Measurements from ENCODE around the gene EFNA2. TPM values are rescaled to one million over a fixed set of nuclear protein-coding genes. Genes with fewer than 3 reads are reported as not detected.

Gene EFNA2
- polyA plus RNA-seq, 1 of the 3 experiments (the other 2 are of a cell fraction) = 1.1 TPM

DNA sequence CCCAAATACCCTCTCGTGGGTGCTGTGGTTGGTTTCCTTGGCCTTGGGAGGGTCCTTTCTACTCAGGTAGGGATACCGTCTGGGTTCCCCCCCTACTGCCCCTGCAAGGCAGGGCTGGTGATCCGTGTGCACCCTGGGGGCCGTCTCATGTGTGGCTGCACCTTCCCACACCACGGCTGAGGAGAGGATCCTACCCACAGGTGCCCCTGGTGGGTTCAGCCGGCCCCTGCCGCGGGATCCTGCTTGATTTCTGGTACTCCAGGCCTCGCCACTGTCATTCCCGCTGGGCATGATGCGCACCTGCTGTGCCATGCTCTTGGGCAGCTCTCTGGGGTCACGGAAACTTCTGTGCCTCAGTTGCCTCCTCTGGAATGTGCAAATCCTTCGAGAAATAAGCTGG is 30.8 kb downstream of the EFNA2 start:
- Histone ChIP-seq H3K36me3 (replicated peaks in 1 of 2; ENCODE audit: control insufficient read depth in 1 of 2, insufficient read depth in 2 of 2, low read length in 1 of 2) (no peaks in the 10 kb centered on the region), H3F3A (replicated peaks; ENCODE audit: insufficient read depth) (no peaks in the 10 kb centered on the region), H2AFZ (ENCODE audit: low read depth) (no peak overlapping the region), H3K4me2 (no peak overlapping the region), H3K79me2 (ENCODE audit: insufficient read depth) (no peaks in the 10 kb centered on the region), H3K9me3 (no peaks in the 10 kb centered on the region), H4K20me1 (ENCODE audit: insufficient read depth) (no peaks in the 10 kb centered on the region), H3K9me2 (no peaks in the 10 kb centered on the region), H3K4me3 (ENCODE audit: low read depth in 2 of 2, low read length in 1 of 2) (no peak overlapping the region), H3K9ac (no peak overlapping the region), H3K27ac (ENCODE audit: low read depth in 2 of 2, low read length in 1 of 2) (no peak overlapping the region), H3K4me1 (ENCODE audit: control insufficient read depth in 1 of 2, insufficient read depth in 2 of 2, low read depth in 1 of 2, low read length in 1 of 2) (peaks cover 6 to 7% of the 10 kb centered on the region in 2 experiments; a peak in 2 of 4 replicates), H3K27me3 (ENCODE audit: insufficient read depth) (no peaks in the 10 kb centered on the region)
- ChIA-PET CTCF (interaction anchor here (0.7 to 4.2 kb wide), 18 partner anchors 14 to 121 kb away, joined by 3 to 81 read pairs (median 8); partner anchors contain the start of genes EFNA2 and NDUFS7), POLR2A (no interaction called here)
- TF ChIP-seq, protein P1, sequence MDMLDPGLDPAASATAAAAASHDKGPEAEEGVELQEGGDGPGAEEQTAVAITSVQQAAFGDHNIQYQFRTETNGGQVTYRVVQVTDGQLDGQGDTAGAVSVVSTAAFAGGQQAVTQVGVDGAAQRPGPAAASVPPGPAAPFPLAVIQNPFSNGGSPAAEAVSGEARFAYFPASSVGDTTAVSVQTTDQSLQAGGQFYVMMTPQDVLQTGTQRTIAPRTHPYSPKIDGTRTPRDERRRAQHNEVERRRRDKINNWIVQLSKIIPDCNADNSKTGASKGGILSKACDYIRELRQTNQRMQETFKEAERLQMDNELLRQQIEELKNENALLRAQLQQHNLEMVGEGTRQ (IDR thresholded peaks at IDR 0.05; ENCODE audit: borderline replicate concordance, low read depth, low read length) = no peak
- TF ChIP-seq, protein P2, sequence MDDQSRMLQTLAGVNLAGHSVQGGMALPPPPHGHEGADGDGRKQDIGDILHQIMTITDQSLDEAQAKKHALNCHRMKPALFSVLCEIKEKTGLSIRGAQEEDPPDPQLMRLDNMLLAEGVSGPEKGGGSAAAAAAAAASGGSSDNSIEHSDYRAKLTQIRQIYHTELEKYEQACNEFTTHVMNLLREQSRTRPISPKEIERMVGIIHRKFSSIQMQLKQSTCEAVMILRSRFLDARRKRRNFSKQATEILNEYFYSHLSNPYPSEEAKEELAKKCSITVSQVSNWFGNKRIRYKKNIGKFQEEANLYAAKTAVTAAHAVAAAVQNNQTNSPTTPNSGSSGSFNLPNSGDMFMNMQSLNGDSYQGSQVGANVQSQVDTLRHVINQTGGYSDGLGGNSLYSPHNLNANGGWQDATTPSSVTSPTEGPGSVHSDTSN (IDR thresholded peaks at IDR 0.05) = no peak
- TF ChIP-seq MEF2A (IDR thresholded peaks at IDR 0.05; ENCODE audit: borderline replicate concordance, low read depth) = no peak
- TF ChIP-seq EP300 (IDR thresholded peaks at IDR 0.05; ENCODE audit: borderline replicate concordance in 1 of 2, low read depth in 1 of 2, low read length in 1 of 2) = no peak
- TF ChIP-seq EZH2phosphoT487 (IDR thresholded peaks at IDR 0.05; ENCODE audit: borderline replicate concordance, low read depth) = no peak
- no peak for TF ChIP-seq NRF1 (IDR thresholded peaks at IDR 0.05; ENCODE audit: low read depth, low read length)
- no peak for TF ChIP-seq TCF12 (IDR thresholded peaks at IDR 0.05)
- TF ChIP-seq ELF1 (IDR thresholded peaks at IDR 0.05) = no peak
- no peak for DNase-seq
- WGBS (ENCODE audit: low lambda C conversion rate) = 84% methylated on average over 9 of the region's 13 CpGs

DNA sequence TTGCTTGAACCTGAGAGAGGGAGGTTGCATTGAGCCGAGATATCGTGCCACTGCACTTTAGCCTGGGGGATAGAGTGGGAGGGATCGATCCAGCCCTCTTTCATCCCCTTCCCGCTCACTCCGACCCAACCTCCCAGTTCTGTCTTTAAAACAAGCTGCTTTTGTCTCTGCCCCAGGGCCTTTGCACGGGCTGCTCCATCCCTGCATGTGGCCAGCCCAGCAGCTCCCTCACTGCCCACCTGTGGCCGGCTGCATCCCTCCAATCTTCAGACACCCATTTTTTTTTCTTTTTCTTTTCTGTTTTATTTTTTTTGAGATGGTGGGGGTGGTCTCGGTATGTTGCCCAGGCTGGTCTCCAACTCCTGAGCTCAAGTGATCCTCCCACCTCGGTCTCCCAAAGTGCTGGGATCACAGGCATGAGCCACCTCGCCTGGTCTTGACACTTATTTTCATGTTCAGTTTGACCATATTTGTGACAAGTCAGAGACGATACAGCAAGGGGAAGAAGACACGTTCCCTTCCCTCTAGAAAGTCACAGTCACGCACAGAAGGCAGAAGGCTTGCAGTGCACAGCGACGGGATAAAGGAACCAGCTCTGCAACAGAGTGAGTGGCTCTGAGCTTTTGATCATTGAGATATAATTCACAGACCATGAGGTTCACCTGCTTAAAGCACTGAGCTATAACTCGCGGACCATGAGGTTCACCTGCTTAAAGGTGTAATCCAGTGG is 31.8 kb downstream of the EFNA2 start:
- Histone ChIP-seq H3K9me2 (no peaks in the 10 kb centered on the region), H3K4me1 (ENCODE audit: control insufficient read depth in 1 of 2, insufficient read depth in 2 of 2, low read depth in 1 of 2, low read length in 1 of 2) (peaks cover 6 to 7% of the 10 kb centered on the region in 2 experiments; a peak in 2 of 4 replicates), H4K20me1 (ENCODE audit: insufficient read depth) (no peaks in the 10 kb centered on the region), H3F3A (replicated peaks; ENCODE audit: insufficient read depth) (no peaks in the 10 kb centered on the region), H3K4me3 (ENCODE audit: low read depth in 2 of 2, low read length in 1 of 2) (no peak overlapping the region), H3K9me3 (no peaks in the 10 kb centered on the region), H3K79me2 (ENCODE audit: insufficient read depth) (no peaks in the 10 kb centered on the region), H2AFZ (ENCODE audit: low read depth) (no peak overlapping the region), H3K36me3 (replicated peaks in 1 of 2; ENCODE audit: control insufficient read depth in 1 of 2, insufficient read depth in 2 of 2, low read length in 1 of 2) (no peaks in the 10 kb centered on the region), H3K27me3 (ENCODE audit: insufficient read depth) (no peaks in the 10 kb centered on the region), H3K9ac (no peak overlapping the region), H3K4me2 (no peak overlapping the region), H3K27ac (ENCODE audit: low read depth in 2 of 2, low read length in 1 of 2) (no peak overlapping the region)
- ChIA-PET POLR2A (no interaction called here), CTCF (interaction anchor here (0.6 to 4.2 kb wide), 7 partner anchors 15 to 120 kb away, joined by 3 to 81 read pairs (median 9); partner anchors contain the start of genes EFNA2 and NDUFS7)
- WGBS (ENCODE audit: low lambda C conversion rate) = 77% methylated on average over 17 of the region's 17 CpGs
- DNase-seq = no peak
- no peak for TF ChIP-seq FOSL2 (IDR thresholded peaks at IDR 0.05; ENCODE audit: borderline replicate concordance, low read depth)
- TF ChIP-seq, protein P3, sequence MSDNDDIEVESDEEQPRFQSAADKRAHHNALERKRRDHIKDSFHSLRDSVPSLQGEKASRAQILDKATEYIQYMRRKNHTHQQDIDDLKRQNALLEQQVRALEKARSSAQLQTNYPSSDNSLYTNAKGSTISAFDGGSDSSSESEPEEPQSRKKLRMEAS (IDR thresholded peaks at IDR 0.05; ENCODE audit: low read depth) = no peak
- TF ChIP-seq SMC3 (IDR thresholded peaks at IDR 0.05; ENCODE audit: low read depth, low read length) = no peak
- TF ChIP-seq EP300 (IDR thresholded peaks at IDR 0.05; ENCODE audit: borderline replicate concordance in 1 of 2, low read depth in 1 of 2, low read length in 1 of 2) = no peak
- TF ChIP-seq, protein P4, sequence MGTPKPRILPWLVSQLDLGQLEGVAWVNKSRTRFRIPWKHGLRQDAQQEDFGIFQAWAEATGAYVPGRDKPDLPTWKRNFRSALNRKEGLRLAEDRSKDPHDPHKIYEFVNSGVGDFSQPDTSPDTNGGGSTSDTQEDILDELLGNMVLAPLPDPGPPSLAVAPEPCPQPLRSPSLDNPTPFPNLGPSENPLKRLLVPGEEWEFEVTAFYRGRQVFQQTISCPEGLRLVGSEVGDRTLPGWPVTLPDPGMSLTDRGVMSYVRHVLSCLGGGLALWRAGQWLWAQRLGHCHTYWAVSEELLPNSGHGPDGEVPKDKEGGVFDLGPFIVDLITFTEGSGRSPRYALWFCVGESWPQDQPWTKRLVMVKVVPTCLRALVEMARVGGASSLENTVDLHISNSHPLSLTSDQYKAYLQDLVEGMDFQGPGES (IDR thresholded peaks at IDR 0.05; ENCODE audit: low read depth, low read length) = no peak
- no peak for TF ChIP-seq FOXJ3 (CRISPR knock-in tag; IDR thresholded peaks at IDR 0.05)
- TF ChIP-seq MXI1 (IDR thresholded peaks at IDR 0.05; ENCODE audit: low read depth, low read length) = no peak
- no peak for TF ChIP-seq CHD2 (IDR thresholded peaks at IDR 0.05; ENCODE audit: low read length, partially characterized antibody)
- TF ChIP-seq ELF1 (IDR thresholded peaks at IDR 0.05) = no peak
- no peak for TF ChIP-seq TEAD4 (IDR thresholded peaks at IDR 0.05; ENCODE audit: borderline replicate concordance, insufficient read depth)
- TF ChIP-seq EZH2phosphoT487 (IDR thresholded peaks at IDR 0.05; ENCODE audit: borderline replicate concordance, low read depth) = no peak
- TF ChIP-seq, protein P5, sequence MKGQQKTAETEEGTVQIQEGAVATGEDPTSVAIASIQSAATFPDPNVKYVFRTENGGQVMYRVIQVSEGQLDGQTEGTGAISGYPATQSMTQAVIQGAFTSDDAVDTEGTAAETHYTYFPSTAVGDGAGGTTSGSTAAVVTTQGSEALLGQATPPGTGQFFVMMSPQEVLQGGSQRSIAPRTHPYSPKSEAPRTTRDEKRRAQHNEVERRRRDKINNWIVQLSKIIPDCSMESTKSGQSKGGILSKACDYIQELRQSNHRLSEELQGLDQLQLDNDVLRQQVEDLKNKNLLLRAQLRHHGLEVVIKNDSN (IDR thresholded peaks at IDR 0.05; ENCODE audit: borderline replicate concordance, low read depth) = no peak
- TF ChIP-seq RAD21 (IDR thresholded peaks at IDR 0.05; ENCODE audit: low read length) = no peak
- TF ChIP-seq JUND (IDR thresholded peaks at IDR 0.05) = no peak
- no peak for TF ChIP-seq GATA2 (CRISPR knock-in tag; IDR thresholded peaks at IDR 0.05)
- no peak for TF ChIP-seq RXRA (IDR thresholded peaks at IDR 0.05; ENCODE audit: borderline replicate concordance, low read depth)
- no peak for TF ChIP-seq GABPA (IDR thresholded peaks at IDR 0.05; ENCODE audit: low read depth)
- no peak for TF ChIP-seq SIN3A (IDR thresholded peaks at IDR 0.05; ENCODE audit: borderline replicate concordance, low read depth, low read length)
- TF ChIP-seq FOXM1 (IDR thresholded peaks at IDR 0.05; ENCODE audit: low read depth) = no peak

All from SK-N-SH (cell line).